Liver (tissue), 9 donors: ENCODE data around the gene GK2. TPM values are rescaled to one million over a fixed set of nuclear protein-coding genes. Genes with fewer than 3 reads are reported as not detected.

Experiments used
- DNase-seq: peaks from one replicate; pipeline ENCODE4 v3.0.0-alpha.2; 2017; ENCODE audit warnings: low spot score
- H3K27ac ChIP-seq, 2 donors: one replicate each; pipeline ENCODE4 v1.7.0; 2013; ENCODE audit warnings: inconsistent platforms in 2 of 2, low read length in 2 of 2, control low read depth in 1 of 2, low read depth in 1 of 2, mild to moderate bottlenecking in 1 of 2
- H3K27me3 ChIP-seq, 4 donors: one replicate each; pipeline versions ENCODE4 v1.6.1 to v1.7.0; 2013; ENCODE audit warnings: low read length in 3 of 4, inconsistent platforms in 1 of 4, mild to moderate bottlenecking in 1 of 4, moderate library complexity in 1 of 4; ENCODE audit not compliant: control insufficient read depth in 4 of 4, insufficient read depth in 4 of 4
- H3K36me3 ChIP-seq, 4 donors: one replicate each; pipeline versions ENCODE4 v1.6.1 to v1.7.0; 2013; ENCODE audit warnings: low read length in 3 of 4, mild to moderate bottlenecking in 3 of 4, low read depth in 1 of 4, moderate library complexity in 1 of 4; ENCODE audit not compliant: control insufficient read depth in 4 of 4, insufficient read depth in 3 of 4
- H3K4me1 ChIP-seq, 4 donors: one replicate each; pipeline versions ENCODE4 v1.6.1 to v1.7.0; 2013; ENCODE audit warnings: low read length in 3 of 4, mild to moderate bottlenecking in 3 of 4, moderate library complexity in 1 of 4; ENCODE audit not compliant: control insufficient read depth in 4 of 4, insufficient read depth in 4 of 4
- H3K4me3 ChIP-seq, 3 donors: one replicate each; pipeline versions ENCODE4 v1.6.1 to v1.7.0; 2013; ENCODE audit warnings: low read length in 3 of 3, control low read depth in 1 of 3, low read depth in 1 of 3, mild to moderate bottlenecking in 1 of 3
- H3K9ac ChIP-seq, 2 donors: one replicate each; pipeline ENCODE4 v1.7.0; 2013; ENCODE audit warnings: low read length in 2 of 2, mild to moderate bottlenecking in 2 of 2, moderate library complexity in 2 of 2, control low read depth in 1 of 2, low read depth in 1 of 2
- H3K9me3 ChIP-seq, 4 donors: one replicate each; pipeline versions ENCODE4 v1.6.1 to v1.7.0; 2013; ENCODE audit warnings: low read length in 3 of 4; ENCODE audit not compliant: control insufficient read depth in 4 of 4
- ATF3 ChIP-seq: IDR thresholded peaks from 2 replicates; pipeline ENCODE4 v1.6.1; 2016; ENCODE audit warnings: antibody characterized with exemption
- CTCF ChIP-seq: fragments of 150-350 bp; IDR thresholded peaks from 2 replicates; pipeline ENCODE4 v1.5.1; 2017; ENCODE audit warnings: improper control_type of control experiment, low read depth, low read length; ENCODE audit not compliant: missing input control
- EGR1 ChIP-seq, 2 donors: IDR thresholded peaks; 2 replicates each; pipeline ENCODE4 v1.6.1; 2016 to 2018; ENCODE audit warnings: antibody characterized with exemption in 2 of 2, low read depth in 2 of 2
- FOXA1 ChIP-seq: IDR thresholded peaks from 2 replicates; pipeline ENCODE4 v1.6.1; 2016; ENCODE audit warnings: antibody characterized with exemption
- FOXA2 ChIP-seq: IDR thresholded peaks from 2 replicates; pipeline ENCODE4 v1.6.1; 2016; ENCODE audit warnings: antibody characterized with exemption
- GABPA ChIP-seq, 2 donors: IDR thresholded peaks in 1 of 2; conservative IDR thresholded peaks in 1 of 2; 2 replicates each; pipeline ENCODE4 v1.6.1; 2016; ENCODE audit warnings: antibody characterized with exemption in 2 of 2, mild to moderate bottlenecking in 1 of 2, moderate library complexity in 1 of 2
- HNF4A ChIP-seq, 2 donors: conservative IDR thresholded peaks; 2 replicates each; pipeline ENCODE4 v1.6.1; 2016; ENCODE audit warnings: antibody characterized with exemption in 2 of 2, mild to moderate bottlenecking in 2 of 2
- HNF4G ChIP-seq: IDR thresholded peaks from 2 replicates; pipeline ENCODE4 v1.6.1; 2016; ENCODE audit warnings: antibody characterized with exemption
- JUND ChIP-seq, 2 donors: IDR thresholded peaks; 2 replicates each; pipeline ENCODE4 v1.6.1; 2016; ENCODE audit warnings: antibody characterized with exemption in 2 of 2
- MAX ChIP-seq: IDR thresholded peaks from 2 replicates; pipeline ENCODE4 v1.6.1; 2016; ENCODE audit warnings: antibody characterized with exemption
- NR2F2 ChIP-seq: IDR thresholded peaks from 2 replicates; pipeline ENCODE4 v1.6.1; 2016; ENCODE audit warnings: antibody characterized with exemption
- RAD21 ChIP-seq, 2 donors: IDR thresholded peaks; 2 replicates each; pipeline ENCODE4 v1.6.1; 2016; ENCODE audit warnings: antibody characterized with exemption in 2 of 2, mild to moderate bottlenecking in 2 of 2
- REST ChIP-seq: IDR thresholded peaks from 2 replicates; pipeline ENCODE4 v1.6.1; 2016; ENCODE audit warnings: antibody characterized with exemption, mild to moderate bottlenecking
- RXRA ChIP-seq, 2 donors: IDR thresholded peaks; 2 replicates each; pipeline ENCODE4 v1.6.1; 2017 to 2018; ENCODE audit warnings: antibody characterized with exemption in 2 of 2, mild to moderate bottlenecking in 1 of 2
- SP1 ChIP-seq: IDR thresholded peaks from 2 replicates; pipeline ENCODE4 v1.6.1; 2018; ENCODE audit warnings: antibody characterized with exemption, mild to moderate bottlenecking
- TAF1 ChIP-seq: conservative IDR thresholded peaks from 2 replicates; pipeline ENCODE4 v1.6.1; 2016; ENCODE audit warnings: antibody characterized with exemption, mild to moderate bottlenecking
- YY1 ChIP-seq: IDR thresholded peaks from 2 replicates; pipeline ENCODE4 v1.6.1; 2016; ENCODE audit warnings: antibody characterized with exemption, mild to moderate bottlenecking
- ZBTB33 ChIP-seq: IDR thresholded peaks from 2 replicates; pipeline ENCODE4 v1.6.1; 2016; ENCODE audit warnings: antibody characterized with exemption
- WGBS: extraction: QIAGEN DNeasy Blood & Tissue Kit; methylation state at CpG from one replicate; pipeline ENCODE4 v1.1.7; 2013; 5-methylcytosine and 5-hydroxymethylcytosine counted together
- polyA plus RNA-seq, 2 donors: library from polyadenylated mRNA; stranded (reverse) in 1 of 2; unstranded in 1 of 2; fragments of 200-250 nt in 1 of 2; fragments of >200 nt in 1 of 2; fragmentation: Nextera tagmentation in 1 of 2; extraction: Ambion mirVana in 1 of 2; gene quantifications; one replicate each; pipeline versions ENCODE4 v1.2.1 to v1.2.3, GENCODE V29; 2013 to 2015
- total RNA-seq, 2 donors: library from RNA; depleted of rRNA; stranded (reverse); fragments of >200 nt; gene quantifications; one replicate each; pipeline ENCODE4 v1.2.3, GENCODE V29; 2014
- donor health status: healthy.
- donor health status: healthy.
- donor health status: healthy.
- donor health status: healthy.
- donor health status: healthy.

GK2 gene
- total RNA-seq (not detected), polyA plus RNA-seq (not detected)

DNA sequence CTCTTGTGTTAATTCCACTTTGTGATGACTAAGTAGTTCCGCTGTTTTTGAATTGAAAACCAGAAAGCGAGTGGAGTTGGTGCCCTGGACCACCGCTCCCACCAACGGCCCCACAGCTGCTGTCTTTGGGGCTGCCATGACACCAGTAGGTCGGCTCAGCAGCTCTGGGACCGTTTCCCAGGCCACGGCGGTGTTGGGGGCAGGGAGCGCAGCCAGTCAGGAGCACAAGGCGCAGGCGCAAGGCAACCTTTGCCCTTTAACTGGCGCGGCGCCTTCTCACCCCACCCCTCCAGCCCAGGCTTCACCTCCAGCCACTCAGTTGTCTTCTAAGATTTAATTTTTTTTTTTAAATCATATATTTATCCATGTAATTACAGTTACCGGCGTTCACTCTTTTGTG is at the start of gene GK2:
GK2 (minus strand) TSS at position 166 of the 400 bp plus-strand sequence; CDS start at position 138, 28 bp downstream.
- WGBS, result 89% methylated on average over 16 of the region's 16 CpGs
- DNase-seq, result no peak
- no peak within 1 kb of the TSS for H3K27ac ChIP-seq
- no peaks in the 10 kb centered on the region for H3K27me3 ChIP-seq
- H3K36me3 ChIP-seq, result no peaks in the 10 kb centered on the region
- no peaks in the 10 kb centered on the region for H3K9me3 ChIP-seq
- no peaks in the 10 kb centered on the region for H3K4me1 ChIP-seq
- H3K9ac ChIP-seq, result no peak within 1 kb of the TSS
- no peak for TF ChIP-seq REST
- TF ChIP-seq YY1, result no peak
- no peak for TF ChIP-seq HNF4G
- no peak for TF ChIP-seq RAD21 (IDR thresholded peaks at IDR 0.05)
- no peak for TF ChIP-seq SP1
- TF ChIP-seq MAX, result no peak
- no peak for TF ChIP-seq ATF3
- TF ChIP-seq FOXA1, result no peak
- TF ChIP-seq JUND (IDR thresholded peaks at IDR 0.05), result no peak
- TF ChIP-seq TAF1, result no peak
- no peak for TF ChIP-seq NR2F2
- no peak for TF ChIP-seq CTCF
- no peak for TF ChIP-seq HNF4A (conservative IDR thresholded peaks at IDR 0.05)
- TF ChIP-seq RXRA (IDR thresholded peaks at IDR 0.05), result no peak
- no peak for TF ChIP-seq EGR1 (IDR thresholded peaks at IDR 0.05; ENCODE audit: low read depth in 2 of 2)
- no peak for TF ChIP-seq GABPA (IDR thresholded peaks at IDR 0.05 in 1 of 2, conservative IDR thresholded peaks at IDR 0.05 in 1 of 2)
- TF ChIP-seq ZBTB33, result no peak
- H3K4me3 ChIP-seq, result no peak within 1 kb of the TSS

- Histone ChIP-seq H3K36me3 (no peaks in the 10 kb centered on the region), H3K4me3 (no peak overlapping the region), H3K9me3 (no peaks in the 10 kb centered on the region), H3K27ac (no peak overlapping the region), H3K4me1 (no peaks in the 10 kb centered on the region), H3K9ac (no peak overlapping the region), H3K27me3 (no peaks in the 10 kb centered on the region)
- WGBS, result 55% methylated on average over 5 of the region's 5 CpGs
- no peak for TF ChIP-seq RAD21 (IDR thresholded peaks at IDR 0.05)
- no peak for TF ChIP-seq JUND (IDR thresholded peaks at IDR 0.05)
- TF ChIP-seq EGR1 (IDR thresholded peaks at IDR 0.05; ENCODE audit: low read depth in 2 of 2), result no peak
- no peak for TF ChIP-seq FOXA2
- DNase-seq, result no peak
These were observed 47.2 kb upstream of the GK2 start for GRCh38 chr4:79455216-79455615.
